ENCODE measurements around the gene TMSB10.
"Not testable (repeated sequence)": the region's sequence is repeated elsewhere in the genome, so short reads cannot be mapped to it uniquely, and the experiment has no call there.

The TMSB10 gene

DNA sequence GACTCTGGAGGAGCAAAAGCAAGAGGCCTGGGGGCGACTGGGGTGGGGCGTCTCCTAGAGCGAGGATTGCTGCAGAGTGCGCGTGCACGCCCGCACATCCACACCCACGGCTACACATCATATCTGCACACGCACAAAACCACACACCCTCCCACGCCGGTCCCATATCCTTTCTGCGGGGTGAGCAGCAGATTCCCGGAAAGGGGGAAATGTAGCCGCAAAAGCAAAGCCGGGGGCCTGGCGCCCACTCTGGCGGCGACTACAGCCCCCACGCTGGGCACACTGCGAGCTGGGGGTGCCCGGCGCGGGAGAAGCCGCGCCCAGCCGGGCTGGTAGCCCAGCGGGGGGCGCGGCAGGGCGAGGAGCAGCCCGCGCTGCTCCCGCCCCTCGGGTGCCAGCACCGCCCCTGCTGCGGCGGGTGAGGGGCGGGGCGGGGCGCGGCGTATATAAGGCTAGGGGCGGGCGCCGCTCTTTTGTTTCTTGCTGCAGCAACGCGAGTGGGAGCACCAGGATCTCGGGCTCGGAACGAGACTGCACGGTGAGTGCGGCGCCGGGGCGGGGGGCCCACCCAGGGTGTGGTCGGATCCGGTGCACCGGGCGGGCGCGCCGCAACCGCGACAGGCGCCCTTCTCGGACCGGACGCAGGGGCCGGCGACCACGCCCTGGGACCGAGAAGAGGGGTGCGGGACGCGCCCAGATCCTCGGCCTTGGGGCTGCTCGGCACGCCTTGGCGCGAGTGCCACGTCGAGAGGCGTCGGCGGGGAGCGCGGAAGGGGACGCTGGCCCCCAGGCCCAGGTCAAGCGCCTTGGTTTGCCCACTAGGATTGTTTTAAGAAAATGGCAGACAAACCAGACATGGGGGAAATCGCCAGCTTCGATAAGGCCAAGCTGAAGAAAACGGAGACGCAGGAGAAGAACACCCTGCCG, at the start of gene TMSB10:
TMSB10 (plus strand) TSS at position 476 of the 927 bp plus-strand sequence.
- peak; percentile 90 for DNase-seq

DNA sequence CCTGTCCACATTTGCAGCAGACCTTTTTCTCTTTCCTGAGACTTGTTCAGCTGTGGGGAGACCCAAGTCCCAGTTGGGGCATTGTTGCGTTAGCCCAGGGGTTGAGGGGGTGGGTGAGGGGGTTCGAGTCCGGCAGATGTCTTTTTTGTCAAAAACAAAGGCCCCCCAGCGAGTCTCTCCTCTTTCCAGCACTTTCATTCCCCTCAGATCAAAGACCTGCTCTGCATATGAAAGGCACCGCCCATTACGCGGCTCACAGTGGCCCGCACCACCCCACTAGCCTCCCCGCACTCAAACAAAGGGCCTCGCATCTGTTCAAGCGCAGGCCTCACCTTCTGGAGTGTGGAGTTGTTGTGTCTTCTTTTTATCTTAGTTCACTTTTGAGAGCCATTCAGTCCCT, 49.7 kb upstream of the TMSB10 start:
- DNase-seq, result peak; percentile 32

DNA sequence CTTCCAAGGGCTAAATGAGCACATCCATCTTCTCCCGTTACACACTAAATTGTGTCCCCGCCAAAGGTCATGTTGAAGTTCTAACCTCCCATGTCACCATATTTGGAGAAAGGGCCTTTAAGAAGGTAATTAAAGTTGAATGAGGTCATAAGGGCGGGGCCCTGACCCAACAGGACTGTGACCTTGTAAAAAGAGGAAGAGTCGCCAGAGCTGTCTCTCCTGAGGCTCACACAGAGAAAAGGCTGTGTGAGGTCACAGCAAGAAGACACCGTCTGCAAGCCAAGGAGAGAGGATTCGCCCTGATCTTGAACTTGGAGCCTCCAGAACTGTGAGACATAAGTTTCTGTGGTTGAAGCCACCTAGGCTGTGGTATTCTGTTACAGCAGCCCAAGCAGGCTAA, 48.7 kb upstream of the TMSB10 start:
- peak; percentile 63 for DNase-seq

DNA sequence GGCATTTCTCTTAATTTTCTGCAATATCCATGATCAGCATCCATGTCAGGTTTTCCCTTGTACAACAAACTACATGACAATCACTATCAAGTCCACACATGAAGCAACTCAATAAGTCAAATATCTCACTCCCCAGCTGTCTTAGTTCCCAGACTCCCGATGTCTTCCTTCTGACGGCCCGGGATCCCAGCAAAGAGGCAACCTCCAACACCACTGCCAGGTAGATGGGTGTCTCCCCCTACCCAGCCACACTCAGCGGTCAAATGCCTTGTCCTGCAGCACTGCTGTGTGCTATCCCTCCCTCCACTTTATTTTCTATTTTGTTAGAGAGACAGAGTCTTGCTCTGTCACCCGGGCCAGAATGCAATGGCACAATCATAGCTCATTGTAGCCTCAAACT, 47.9 kb upstream of the TMSB10 start:
- DNase-seq, result no peak

DNA sequence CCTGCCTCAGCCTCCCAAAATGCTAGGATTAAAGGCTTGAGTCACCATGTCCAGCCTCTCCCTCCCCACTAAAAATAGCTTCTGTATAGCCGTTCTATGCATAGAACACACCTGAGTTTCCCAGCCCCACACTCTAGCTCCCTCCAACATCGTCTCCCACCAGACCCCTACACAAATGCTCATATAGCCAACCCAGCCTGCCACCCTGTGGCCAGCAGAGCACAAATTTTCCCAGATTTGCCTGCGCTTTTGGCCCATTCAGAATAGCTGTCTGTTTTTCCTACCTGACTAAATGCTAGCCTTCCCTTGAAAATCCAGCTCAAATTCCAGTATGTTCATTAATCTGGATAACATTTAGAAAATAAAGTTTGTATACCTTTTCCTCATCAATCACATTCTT, 47.3 kb upstream of the TMSB10 start:
- no peak for DNase-seq

DNA sequence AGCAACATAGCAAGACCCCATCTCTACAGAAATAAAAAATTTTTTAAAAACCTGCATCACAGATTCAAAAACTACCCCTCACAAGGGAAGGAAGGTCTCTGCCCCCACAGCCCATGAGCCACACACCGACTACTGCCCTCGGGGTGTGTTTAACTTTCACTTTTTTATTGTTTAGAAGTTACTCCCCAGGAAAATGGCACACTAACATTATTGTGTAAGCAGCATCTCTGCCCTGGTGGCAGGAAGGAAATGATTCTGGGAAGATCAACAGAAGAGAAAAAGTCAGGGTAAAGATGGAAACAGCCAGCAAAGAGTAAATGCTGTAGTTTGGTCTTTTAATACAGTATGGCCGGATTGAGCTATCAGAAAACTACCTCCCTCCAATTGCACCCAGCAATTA, 46.5 kb upstream of the TMSB10 start:
- no peak for DNase-seq

DNA sequence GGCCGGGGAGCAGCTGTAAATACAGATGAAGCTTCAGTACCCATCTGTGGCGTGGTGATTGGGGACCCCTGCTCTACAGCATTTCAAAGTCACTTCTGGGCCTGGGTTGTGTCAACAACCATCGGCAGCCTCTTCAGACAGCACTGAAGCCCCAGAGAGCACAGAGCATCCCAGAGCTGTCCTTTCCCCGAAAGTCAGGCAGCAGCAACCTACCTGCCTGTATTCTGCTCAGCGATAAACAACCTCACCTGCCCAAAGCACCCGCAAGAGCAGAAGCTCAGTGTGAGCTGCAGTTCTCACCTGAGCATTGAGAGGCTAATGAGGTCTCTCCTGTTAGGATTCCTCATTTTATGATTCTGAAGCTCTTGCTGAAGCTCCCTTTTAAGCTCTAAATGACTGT, 43.9 kb upstream of the TMSB10 start:
- DNase-seq, result no peak

DNA sequence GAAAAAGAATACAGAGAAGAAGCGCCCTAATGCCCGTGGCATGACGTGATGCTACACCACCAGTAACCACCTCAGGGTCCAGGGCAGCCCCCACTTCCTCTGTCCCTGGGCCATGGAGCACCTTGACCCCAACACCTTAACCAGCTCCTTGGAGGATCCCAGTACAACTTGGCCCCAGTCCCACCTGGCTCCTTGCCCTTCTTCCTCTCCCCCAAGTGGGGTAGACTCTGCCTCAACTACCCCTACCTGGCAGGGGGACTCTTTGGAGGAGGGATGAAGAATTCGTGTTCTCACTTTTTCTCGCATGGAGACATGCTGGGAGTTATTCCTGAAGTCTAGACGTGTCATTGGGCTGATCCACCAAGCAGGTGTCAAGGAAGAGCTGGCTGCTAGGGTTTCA, 43.5 kb upstream of the TMSB10 start:
- DNase-seq, result no peak

DNA sequence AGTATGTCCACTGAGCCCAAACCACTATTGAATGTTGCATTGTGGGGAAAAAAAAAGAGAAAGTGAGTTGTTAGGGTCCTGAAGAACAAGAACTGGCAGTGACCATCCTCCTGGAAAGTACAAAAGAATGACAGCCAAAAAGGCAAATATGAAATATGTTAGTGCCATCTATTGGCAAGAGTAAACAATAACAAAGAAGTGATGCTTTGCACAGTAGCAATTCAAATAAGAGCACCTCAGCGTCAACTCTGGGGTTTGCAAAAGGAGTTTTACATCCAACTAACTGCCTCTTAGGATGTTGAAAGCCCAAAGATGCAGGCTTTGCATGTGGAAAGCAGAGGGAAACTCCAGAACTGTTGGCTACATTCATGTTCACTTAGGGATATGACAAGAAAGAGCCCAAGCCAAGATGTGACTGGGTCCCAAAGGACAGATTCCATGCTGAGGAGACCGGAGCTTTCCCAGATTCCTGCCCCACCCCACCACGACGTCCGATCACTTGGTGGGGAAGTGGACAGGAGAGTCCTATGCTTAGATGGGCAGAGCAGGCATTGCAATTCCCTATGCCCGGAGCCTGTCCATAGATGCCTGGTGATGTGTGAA, 40.2 kb upstream of the TMSB10 start:
- DNase-seq, result no peak

DNA sequence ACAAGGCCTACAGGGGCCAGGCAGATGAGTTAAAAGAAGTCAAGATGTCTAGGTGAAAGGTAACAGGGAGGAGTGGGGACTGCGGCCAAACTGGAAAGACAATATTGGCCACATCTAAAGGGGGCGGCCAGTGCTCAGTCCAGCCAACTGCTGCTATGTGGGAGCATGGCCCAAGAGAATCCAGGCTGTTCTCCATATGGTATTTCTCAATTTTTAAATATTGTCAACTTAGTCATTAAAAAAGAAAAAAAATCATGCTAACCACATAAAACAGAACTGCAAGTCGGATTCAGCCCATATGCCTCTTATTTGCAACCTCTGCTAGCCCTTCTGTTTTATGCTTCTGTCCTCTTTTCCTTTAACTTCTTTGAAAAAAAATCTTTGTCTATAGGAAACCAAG, 39.3 kb upstream of the TMSB10 start:
- DNase-seq, result no peak

DNA sequence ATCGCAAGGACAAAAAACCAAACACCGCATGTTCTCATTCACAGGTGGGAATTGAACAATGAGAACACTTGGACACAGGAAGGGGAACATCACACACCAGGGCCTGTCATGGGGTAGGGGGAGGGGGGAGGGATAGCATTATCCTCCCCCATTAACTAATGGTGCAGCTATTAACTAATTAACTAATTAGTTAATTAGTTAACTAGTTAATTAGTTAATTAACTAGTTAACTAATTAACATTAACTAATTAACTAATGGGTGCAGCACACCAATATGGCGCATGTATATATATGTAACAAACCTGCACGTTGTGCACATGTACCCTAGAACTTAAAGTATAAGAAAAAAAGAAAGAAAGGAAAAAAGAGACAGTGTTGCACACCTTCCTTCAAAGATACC, 37.1 kb upstream of the TMSB10 start:
- DNase-seq, result not testable (repeated sequence)

DNA sequence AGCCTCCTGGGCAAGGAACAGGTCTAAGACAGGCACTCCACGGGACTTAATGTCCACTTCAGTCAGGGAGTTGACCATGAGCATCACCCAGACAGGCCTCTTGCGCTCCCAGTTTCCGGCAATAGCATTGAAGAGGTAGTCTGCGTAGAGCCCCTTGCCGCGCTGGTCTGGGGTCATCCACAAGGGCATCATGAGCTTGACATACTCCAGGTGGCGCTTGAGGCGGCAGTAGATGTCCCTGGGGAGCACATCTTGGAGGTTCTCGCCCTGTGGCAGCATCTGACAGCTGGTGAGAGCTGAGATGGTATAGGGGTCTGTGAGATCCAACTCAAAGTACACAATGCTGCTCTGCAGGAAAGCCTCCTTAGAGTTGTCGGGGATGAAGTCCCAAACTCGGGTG, 35.1 kb upstream of the TMSB10 start:
- DNase-seq, result no peak

DNA sequence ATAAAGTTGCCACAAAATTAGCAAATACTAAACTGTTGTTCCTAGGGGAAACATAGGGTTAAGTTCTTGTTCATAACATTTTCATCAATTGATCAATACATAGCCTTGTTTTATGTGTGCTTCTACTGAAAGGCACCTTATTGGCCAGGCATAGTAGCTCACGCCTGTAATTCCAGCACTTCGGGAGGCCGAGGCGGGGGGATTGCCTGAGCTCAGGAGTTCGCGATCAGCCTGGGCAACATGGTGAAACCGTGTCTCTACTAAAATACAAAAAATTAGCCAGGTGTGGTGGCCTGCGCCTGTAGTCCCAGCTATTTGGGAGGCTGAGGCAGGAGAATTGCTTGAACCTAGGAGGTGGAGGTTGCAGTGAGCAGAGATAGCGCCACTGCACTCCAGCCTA, 32.8 kb upstream of the TMSB10 start:
- not testable (repeated sequence) for DNase-seq

DNA sequence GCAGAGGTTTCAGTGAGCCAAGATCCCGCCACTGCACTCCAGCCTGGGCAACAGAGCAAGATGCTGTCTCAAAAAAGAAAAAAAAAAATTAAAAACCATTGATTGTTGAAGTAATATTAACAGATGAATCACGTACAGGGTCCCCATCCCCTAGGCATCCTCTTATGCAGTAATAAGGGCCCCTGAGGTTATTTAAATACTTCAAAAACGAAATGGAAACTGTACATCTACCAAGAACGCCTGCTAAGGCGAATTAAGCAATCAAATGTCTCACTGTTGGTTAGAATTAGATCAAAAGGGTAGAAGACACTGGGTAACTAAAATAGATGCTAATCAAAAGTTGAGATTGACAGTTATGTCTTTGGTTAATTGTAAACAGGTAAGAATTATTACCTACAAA, 32.1 kb upstream of the TMSB10 start:
- no peak for DNase-seq

DNA sequence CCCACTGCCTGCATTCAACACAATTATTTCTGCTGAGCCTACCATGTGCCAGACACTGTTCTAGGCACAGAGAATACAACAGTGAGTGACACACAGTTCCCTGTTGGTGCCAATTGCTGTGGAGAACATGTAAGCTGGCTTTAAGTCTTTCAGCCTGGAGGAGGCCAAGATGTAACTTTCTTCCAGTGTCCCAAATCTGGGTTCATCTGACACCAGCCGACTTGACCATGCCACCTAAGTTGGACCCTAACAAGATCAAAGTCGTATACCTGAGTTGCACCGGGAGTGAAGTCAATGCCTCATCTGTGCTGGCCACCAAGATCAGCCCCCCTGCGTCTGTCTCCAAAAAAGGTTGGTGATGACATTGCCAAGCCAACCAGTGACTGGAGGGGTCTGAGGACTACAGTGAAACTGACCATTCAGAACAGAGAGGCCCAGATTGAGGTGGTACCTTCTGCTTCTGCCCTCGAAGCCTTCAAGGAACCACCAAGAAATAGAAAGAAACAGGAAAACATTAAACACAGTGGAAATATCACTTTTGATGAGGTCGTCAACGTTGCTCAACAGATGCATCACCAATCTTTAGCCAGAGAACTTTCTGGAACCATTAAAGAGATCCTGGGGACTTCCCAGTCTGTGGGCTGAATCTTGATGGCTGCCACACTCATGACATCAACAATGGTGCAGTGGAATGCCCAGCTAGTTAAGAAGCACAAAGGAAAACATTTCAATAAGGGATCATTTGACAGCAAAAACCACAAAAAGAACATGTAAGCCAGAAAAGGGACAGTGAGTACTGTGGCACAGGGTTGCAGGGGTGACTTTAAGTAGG, 30.9 kb upstream of the TMSB10 start:
- no peak for DNase-seq

DNA sequence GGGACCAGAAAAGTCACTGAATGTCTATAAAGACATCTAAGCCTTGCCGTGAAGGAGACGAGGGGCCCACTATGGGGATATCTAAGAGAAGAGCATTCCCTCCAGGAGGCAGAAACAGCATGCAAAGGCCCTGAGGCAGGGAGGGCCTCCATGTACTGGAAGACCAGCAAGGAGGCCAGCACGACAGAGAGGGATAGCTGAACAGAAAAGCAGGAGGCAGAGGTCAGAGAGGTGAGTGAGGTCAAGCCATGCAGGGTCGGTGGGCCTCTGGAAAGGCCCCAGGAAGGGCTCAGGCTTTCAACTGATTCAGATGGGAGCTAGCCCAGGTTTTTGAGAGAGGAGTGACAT, 30.3 kb upstream of the TMSB10 start:
- DNase-seq, result no peak

DNA sequence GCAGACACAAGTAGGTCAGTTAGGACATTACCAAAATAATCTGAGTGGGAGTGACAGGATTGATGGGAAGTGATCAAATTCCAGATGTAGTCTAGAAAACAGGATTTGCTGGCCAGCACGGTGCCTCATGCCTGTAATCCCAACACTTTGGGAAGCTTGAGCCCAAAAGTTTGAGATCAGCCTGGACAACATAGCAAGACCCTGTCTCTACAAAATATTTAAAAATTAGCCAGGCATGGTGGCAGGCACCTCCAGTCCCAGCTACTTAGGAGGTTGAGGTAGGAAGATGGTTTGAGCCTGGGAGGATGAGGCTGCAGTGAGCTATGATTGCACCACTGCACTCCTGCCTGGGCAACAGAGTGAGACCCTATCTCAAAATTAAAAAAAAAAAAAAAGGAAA, 29.8 kb upstream of the TMSB10 start:
- DNase-seq, result not testable (repeated sequence)

DNA sequence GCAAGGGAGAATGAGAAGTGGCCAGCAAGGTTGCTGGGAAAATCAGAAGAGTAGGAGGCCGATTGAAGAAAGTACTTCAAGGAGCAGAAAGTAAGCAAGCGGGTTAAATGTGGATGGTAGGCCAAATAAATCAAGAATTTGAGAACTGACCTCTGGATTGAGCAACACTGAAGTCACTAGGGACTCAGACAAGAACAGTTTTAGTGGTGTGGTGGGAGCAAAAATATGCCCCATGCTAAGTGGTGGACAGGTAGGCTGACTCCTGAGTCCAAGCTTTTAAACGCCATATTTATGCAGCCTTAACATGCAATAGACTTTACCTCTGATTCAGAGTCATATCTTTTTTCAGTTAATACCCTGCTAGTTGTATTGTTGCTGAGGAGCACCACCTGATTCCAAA, 29.1 kb upstream of the TMSB10 start:
- no peak for DNase-seq

DNA sequence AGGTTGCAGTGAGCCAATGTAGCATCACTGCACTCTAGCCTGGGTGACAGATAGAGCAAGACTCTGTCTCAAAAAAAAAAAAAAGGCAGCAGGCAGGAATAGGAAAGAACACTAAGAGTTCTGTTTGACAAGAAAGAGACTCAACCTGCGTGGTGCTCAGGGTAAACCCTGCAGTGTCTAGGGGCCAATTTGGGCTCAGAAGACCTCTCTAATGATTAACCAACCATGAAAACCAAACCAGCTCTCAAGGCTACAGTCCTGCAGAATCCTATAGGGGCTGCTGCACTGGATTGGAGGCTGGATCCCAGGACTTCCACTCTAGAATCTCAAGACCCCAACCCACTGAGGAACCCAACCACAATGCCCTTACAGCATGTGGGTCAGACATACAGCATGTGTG, 27.0 kb upstream of the TMSB10 start:
- DNase-seq, result no peak

DNA sequence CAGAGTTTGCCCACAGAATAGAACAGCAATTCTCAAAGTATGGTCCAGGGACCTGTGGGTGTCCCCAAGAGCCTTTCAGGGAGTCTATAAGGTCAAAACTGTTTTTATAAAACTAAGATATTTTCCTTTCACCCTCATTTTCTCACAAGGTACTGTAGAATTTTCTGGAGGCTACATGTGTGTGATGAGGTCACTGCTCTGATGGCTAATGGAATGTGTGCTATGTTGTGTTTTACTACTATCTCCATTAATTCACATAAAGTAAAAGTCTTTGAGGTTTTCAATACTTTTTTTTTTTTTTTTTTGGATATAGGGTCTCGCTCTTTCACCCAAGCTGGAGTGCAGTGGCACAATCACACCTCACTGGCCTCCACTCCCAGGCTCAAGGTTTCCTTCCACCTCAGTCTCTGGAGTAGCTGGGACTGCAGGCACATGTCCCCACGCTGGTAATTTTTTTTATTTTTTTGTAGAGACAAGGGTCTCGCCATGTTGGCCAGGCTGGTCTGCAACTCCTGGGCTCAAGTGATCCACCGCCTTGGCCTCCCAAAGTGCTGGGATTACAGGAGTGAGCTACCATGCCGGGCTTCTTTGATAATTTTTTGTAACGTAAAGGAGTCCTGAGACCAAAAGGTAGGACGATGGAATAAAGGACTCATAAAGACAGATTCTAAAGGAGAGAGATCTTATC, 26.4 kb upstream of the TMSB10 start:
- no peak for DNase-seq

DNA sequence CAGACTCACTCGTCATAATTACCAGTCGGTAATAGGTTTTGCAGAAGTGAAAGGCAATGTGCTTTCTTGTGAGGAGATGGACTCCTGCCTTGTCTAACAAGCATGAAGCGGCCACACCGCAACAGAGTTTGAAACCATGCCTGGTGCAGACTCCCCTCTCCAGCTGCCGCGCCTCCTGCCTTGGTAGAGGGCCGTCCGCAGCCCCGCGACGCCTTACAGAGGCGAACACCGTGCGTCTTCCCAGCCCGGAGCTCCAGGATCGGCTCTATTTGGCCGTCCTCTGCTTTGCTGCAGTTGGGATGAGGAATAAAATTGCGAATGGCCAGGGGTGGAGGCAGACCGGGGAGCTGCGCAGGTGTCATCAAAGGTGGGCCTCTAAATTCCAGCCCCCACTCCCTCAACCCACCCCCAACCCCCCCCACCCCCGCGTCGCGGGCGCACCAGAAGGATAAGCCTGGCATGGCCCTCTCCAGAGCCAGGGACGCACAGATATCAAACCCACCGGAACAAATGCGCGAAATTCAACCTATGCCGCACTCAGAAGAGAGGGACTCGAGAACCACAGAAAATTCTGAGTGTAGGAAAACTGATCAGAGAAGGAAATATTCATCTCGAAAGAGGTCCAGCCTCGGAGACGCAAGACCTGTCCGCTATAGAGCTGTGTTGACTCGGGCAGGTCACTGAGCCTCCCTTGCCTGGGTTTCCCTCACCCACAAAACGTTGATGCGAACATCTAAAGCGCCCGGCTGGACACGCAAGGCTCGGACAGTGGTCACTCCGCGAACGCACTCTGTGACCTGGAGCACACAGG, 25.7 kb upstream of the TMSB10 start:
- no peak for DNase-seq

DNA sequence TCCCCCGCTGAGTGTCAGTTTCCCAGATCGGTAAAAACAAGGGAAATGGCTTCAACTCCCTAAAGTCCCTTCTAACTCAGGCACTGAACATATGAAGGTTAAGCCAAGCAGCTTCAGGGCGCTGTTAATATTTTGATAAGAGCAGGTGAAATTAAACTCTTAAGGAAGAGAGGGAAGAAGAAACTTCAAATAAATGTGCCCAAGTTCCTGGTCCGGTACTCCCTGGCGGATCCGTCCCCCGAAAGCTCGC, 25.1 kb upstream of the TMSB10 start:
- DNase-seq, result no peak
